ENCODE results near the gene ABCC4.
"Not testable (repeated sequence)": the region's sequence is repeated elsewhere in the genome, so short reads cannot be mapped to it uniquely, and the experiment has no call there.

The ABCC4 gene

DNA sequence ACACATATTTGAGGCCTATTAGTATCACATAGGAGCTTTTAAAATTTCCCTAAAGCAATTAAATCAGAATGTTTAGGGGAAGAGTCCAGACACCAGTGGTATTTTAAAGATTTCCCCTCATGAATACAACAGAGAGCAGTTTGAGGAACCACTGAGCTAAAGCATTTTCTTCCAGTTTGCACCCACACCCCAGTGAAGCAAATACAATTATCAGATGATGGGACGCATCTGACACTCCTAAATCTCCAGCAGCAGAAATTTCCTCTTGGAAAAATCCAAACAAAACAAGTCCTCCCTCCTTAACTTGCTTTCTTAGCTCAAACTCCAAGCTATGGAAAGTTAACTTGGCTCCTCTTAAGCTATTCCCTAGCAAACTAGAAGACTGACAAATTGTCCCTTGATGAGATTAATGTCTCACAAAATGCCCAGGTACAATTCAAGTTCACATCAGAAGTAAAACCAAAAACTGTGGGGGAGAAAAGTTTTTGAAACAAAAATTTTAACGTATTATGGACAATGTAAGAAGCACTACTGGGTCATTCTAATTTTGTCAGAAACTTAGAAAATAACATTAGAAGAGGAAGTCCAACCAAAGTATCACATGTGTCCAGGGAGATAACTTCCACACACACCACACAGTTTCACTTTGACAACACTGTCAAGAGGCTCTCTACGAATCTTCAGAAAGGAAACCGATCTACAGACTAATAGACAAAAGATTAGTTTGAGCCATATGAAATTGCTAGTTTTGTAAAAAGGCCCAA is 74.1 kb downstream of the ABCC4 start:
- peak; percentile 4 to 55 for DNase-seq

DNA sequence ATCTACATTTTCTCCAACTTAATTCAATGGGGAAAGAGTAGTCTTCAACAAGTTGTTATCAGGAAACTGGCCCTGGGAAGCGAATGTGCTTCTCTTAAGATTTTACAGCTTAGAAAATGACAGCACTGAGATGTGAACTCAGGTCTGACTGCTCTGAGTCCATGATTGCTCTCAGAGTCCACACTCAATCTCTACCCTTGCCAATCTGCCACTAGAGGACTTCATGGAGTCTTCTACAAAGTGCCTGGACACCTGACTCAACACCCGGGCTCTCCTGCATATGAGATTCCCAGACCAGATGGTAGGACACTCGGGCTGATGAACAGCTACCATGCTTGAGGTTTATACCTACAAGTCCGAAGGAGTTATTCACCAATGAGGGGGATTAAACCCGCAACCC is 74.8 kb downstream of the ABCC4 start:
- DNase-seq, result peak; percentile 95 to 98

DNA sequence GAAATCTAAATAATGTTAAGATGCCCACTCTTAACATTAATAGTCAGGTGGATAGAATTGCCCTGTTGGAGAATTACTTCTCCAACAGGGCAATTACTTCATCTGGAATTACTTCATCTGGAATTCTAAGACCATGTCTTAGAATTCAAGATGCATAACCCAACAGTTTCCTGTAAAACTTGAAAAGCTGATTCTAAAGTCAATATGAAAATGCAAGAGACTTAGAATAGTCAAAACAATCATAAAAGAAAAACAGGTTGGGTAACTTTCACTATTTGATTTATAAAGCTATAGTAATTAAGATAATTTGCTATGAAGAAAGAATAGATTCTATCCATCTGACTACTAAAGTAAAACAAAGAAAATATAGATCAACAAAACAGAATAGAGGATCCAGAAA is 75.2 kb downstream of the ABCC4 start:
- DNase-seq, result no peak

DNA sequence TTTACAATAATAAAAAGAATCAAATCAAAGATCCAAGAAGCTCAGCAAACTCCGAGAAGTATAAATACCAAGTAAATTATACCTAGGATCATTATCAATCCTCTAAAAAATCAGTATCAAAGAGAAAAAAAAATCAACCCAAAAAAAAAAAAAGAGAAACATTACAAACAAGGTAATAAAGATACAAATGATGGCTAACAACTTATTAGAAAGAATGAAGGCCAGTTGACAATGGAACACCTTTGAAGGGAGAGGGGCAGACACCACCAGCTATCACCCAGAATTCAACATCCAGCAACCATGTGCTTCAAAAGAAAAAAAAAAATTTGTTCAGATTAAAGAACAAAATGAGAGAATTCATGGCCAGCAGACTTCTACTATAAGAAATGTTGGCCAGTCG is 77.2 kb downstream of the ABCC4 start:
- no peak for DNase-seq

DNA sequence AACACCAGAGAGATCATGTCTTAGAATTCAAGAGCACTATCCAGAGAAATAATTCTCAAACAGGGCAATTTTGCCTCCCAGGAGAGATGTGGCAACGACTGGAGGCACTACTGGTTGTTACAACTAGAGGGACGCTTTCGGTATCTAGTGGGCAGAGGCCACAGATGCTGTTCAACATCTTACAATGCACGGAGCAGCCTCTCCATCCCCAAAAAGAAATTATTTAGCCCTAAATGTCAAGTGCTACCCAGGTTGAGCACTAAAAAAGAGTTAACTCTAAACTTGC is 78.6 kb downstream of the ABCC4 start:
- DNase-seq, result no peak

DNA sequence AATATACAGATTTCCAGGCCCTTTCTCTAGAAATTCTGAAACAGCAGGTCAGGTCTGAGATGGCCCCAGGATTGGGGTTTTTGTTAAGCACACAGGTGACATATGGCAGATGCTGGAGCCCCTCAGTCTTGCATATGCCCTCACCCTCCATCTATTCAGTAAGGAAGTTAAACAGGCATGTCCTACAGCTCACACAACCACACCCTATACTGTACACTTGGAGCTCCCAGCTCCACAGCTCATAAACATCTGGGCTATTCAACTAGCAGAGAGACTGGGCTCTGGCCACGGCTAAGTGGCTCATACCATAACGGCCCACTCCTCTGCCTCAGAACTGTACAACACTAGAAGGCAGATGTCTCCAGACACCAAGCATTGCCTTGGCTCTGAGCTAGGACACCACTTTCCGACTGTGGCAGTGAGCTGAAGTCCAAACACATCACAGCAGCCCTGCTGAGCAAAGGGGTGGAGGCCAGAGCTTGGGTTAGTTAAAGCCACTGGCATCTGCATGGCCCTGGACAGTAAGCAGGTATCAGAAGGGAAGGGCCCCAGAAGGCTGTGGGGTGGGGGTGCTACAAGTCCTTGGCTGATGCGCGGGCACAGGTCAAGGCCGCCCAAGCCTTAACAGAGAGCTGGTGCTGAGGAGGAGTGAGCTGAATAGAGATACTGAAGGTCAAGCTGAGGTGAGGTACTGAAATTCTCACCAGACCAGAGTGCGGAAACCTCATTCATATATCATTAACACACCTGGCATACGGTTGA is 79.1 kb downstream of the ABCC4 start:
- peak; percentile 58 to 90 for DNase-seq

DNA sequence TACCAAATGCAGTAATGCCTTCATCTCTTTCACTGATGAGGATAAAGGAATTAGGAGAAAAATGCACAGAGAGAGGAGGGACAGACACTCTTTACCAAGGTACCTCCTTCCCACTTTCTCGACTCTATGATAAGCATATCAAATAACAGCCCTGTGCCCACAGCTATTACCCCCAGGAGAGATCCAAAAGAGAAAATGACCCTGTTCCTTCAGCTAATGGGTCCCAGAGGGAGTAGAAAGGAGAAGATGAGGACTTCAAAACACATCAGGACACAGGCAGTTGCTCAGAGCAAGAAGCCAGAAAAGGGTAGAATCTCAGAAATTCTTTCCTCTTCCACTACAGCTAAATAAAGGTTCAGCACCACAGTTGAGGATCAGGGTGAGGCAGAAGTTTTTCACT is 80.6 kb downstream of the ABCC4 start:
- no peak for DNase-seq

DNA sequence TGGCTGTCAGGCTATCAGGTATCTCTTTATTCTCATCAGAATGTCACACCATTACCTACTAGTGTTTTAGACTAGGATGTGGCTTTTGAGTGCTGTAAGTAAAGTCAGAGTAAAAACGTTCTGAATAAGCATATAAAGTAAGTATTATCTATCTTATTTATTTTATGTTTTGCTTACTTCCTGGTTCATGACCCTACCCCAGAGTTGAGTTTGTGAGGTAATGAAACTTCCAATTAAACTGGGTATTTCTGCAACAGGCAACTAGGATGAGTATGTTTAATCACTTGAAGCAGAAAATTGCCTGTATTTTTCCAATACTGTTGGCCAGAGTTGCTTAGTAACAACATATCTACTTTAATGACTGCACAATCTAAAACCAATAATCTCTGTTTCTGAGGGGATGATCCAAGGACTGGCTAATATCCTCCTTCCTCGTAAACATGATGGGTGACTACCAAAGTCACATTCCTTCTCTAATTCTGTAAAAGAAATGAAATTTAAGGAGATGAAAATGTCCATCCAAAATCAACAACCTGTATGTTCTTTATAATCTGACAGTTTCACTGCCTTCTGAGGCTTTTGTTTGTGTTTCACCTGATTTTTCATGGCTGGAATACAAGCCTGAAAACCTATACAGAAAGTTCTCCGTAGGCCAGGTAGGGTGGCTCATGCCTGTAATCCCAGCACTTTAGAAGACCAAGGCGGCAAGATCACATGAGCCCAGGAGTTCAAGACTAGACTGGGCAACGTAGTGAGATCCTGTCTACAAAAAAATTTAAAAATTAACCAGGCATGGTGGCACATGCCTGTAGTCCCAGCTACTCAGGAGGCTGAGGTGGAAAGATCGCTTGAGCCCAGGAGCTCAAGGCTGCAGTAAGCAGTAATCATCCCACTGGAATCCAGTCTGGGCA is 83.1 kb downstream of the ABCC4 start:
- DNase-seq, result no peak

DNA sequence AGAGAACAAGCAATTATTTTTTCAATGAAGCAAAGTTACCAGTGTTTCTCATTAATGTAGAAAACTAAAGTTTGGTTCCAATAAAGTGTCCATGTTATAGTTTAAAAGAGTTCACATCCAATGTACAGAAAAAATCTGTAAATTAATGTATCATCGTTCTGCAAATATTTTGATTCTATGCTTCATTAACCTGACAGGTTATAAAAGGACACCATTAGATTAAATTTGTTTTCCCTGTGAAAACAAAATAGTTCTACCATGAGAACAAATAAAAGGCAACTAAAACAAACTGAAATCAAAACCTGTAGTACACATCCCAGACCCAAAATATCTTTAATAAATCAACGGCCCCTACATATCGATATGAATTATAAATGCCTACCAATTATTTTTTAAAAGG is 85.1 kb downstream of the ABCC4 start:
- DNase-seq, result no peak

DNA sequence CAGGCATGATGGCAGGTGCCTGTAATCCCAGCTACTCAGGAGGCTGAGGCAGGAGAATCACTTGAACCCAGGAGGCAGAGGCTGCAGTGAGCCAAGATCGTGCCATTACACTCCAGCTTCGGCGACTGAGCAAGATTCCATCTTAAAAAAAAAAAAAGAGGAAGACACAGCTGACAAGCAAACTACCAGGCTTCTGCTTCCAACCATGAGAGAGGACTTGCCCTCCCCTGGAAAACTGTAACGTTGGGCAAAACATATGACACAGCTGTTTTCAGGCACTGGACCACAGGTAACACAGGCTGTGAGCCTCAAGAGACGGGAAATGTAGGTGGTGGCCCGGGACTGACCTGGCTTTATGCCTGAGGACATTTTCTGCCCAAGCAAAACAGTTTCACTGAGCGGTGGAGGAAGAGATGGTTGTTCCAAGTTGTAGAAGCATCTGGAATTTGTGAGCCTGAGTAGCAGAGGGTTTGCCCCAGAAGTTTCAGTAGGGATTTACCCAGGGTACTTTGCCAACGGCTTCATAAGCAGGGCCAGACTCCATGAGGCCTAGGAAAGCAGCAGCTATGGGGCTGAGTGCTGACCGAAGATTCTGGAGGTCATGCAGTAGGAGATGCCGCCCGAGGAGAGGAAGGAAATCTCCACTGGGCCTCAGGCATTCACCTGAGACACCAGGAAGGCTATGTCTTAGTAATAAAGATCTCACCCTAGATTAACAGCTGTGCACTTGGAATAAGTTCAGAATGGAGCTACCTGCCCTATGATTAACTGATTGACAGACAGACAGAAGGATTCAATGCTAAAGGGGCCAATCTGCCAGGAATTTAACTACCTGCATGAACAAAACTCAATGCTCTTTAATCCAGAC is 88.0 kb downstream of the ABCC4 start:
- peak in 1 of 2 experiments; percentile 34 for DNase-seq

DNA sequence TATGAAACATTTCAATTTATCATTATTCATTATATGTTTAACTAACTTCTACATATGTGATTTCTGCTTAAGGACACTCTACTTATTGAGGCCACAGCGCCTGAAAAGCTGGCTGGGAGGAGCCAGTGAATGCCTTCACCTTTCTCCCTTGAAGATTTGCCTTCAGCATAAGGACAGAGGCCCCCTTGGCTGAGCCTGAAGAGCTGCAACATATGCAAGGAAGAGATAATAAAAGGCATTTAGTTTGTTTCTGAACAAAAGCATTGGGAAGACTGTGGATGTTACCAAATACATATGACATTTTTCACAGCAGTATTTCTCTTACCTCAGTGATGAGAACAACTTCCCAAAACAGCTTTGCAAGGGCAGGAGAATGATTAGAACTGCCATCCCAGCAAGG is 92.1 kb downstream of the ABCC4 start:
- no peak for DNase-seq

DNA sequence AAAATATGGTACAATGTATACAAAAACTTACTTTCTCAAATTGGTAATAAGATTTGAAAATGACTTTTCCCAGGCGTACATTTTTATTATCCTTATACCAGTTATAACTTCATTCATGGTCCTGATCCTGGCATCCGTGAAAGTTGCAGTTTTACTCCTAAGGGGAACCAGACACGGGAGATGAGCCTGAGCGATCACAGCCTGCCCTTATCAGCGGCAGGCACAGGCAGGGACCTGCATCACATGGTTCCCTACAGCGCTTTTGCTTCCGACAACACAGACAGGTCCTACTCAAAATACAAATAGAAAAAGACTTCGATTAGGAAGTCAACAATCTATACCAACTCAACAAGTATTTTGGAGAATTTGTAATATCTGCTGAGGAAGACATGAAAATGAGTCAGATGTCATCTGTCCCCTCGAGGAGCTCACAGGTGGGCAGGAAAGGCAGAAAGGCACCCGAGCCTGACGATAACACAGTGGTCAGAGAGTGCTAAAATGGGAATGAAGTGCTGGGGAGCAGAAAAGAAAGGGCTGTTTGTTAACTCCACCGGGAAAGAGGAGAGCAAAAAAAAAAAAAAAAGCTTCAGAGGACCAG is 93.4 kb downstream of the ABCC4 start:
- no peak for DNase-seq

DNA sequence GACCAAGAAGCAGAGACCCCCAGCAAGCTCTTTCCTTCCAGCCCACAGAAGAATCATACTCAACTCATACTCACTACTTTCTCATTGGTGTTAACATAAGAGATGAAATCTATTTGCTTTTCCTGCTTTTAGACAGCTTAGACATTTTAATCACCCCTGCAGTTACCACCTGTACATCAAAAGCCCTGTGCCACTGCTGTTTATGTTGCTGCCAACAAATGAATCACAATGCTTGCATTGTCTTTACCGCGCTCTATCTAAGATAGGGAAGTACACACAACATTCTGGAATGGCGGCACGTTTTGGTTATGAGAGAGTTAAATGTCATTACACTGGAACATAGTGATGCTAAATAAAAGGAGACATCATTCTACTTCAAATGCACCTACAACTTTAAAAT is 95.1 kb downstream of the ABCC4 start:
- no peak for DNase-seq

DNA sequence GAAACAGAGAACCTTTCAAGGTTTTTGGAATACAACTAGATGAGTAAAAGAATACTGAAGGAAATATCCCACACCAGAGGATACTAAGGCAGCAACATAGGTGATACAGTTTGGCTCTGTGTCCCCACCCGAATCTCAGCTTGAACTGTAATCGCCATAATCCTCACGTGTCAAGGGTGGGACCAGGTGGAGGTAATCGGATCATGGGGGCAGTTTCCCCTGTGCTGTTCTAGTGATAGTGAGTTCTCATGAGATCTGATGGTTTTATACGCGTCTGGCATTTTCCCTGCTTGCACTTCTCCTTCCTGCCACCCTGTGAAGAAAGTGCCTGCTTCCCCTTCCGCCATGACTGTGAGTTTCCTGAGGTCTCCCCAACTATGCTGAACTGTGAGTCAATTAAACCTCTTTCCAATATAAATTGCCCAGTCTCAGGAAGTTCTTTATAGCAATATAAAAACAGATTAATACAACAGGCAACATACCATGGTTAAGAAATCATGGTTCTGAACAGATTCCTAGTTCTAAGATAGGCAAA is 97.0 kb downstream of the ABCC4 start:
- no peak for DNase-seq

DNA sequence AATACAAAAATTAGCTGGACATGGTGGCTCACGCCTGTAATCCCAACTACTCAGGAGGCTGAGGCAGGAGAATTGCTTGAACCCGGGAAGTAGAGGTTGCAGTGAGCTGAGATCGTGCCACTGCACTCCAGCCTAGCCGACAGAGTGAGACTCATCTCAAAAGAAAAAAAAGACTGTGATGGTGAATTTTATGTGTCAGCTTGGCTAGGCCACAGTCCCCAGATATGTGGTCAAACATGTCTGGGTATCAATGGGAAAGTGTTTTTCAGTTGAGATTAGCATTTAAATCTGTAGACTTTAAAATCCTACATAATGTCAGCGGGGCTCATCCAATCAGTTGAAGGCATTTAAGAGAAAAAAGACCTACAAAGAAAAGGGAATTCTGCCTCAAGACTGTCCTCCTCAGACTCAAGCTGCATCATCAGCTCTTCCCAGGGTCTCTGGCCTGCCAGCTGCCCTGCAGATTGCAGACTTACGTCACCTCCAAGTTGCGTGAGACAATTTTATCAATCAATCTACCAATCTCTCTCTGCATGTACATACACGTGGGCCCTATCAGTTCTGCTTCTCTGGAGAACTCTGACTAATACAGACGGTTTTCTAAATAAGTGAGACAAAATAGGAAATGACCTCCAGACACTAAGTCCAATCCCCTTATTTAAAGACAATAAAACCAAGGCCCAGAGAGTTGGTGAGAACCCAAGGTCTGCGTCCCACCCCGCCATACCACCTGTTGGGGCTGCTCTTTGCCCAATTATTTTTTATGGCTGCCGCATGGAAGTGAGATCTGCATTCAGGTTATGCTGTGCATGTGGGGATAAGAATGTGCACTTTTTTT is 99.2 kb downstream of the ABCC4 start:
- DNase-seq, result no peak

DNA sequence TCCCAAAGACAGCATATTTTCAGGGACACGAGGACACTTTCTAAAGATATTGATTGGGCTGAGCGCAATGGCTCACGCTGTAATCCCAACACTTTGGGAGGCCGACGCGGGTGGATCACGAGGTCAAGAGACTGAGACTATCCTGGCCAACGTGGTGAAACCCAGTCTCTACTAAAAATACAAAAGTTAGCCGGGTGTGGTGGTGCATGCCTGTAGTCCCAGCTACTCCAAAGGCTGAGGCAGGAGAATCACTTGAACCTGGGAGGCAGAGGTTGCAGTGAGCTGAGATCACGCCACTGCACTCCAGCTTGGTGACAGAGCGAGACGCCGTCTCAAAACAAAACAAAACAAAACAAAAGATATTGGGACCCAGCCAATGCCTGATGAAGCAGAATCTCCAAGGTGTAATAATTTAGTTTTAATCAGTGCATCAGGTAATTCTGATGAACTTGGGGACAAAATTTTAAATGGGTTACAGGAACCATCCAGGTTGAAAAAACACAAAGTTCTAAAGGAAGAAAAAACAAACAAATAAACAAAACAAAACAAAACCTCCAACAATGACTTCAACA is 100.8 kb downstream of the ABCC4 start:
- DNase-seq, result not testable (repeated sequence)

DNA sequence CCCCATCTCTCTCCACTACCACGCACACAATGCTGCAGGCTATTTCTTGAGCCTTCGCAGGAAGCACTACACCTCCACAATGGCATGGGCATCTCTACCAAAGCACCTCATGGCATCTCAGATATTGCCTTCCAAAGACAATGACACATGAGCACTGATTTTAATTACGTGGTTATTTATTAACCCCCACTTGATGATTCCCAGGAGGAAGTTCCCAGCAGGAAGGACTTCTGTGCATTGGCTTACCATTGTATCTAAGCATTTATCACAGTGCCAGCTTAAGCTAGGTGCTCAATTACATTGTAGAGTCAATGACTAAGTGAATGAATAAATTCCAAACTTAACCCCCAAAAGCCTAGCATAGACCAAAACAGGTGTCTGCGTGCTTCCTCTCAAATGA is 101.4 kb downstream of the ABCC4 start:
- DNase-seq, result no peak

DNA sequence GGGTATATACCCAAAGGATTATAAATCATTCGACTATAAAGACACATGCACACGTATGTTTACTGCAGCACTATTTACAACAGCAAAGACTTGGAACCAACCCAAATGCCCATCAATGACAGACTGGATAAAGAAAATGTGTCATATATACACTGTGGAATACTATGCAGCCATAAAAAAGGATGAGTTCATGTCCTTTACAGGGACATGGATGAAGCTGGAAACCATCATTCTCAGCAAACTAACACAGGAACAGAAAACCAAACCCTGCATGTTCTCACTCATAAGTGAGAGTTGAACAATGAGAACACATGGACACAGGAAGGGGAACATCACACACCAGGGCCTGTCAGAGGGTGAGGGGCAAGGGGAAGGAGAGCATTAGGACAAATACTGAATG is 102.6 kb downstream of the ABCC4 start:
- not testable (repeated sequence) for DNase-seq

DNA sequence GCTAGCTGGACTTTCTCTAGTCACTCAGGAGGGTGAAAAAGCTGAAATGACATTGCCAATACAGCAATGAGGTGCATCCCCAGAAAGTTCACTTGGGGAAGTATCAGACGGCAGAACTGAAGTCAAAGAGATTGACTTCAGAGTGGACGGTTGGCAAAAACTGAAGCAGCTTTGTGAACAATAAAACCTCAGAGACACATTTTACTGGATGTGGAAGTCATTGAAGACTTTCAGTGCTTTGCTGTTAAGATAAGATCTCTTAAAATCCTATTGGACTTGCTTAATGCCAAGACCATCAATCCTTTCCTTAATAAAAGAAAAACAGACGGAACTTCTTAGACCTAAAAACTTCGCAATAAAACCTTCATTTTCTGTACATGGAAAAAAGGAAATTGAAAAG is 103.7 kb downstream of the ABCC4 start:
- DNase-seq, result no peak

DNA sequence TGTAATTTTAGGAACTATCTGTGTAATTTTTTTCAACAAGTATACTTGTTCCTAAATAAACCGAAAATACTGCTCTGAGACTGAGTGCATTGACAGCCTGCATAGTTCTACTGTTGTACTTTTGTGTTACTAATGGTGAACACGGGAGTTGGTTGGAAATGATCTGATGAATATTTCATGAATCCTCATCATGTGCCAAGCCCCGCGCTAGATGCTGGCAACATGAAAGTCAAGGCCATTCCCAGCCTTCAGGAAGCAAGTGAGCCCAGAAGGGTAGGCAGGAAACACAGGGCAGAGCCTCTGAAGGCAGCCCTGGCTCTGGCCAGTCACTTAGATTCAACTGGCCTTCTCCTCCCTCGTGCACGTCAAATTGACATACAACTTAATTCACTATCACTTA is 106.1 kb downstream of the ABCC4 start:
- no peak for DNase-seq

Measured in NCI-H524 (cell line).